Measurements from ENCODE around the gene SMKR1.
A peak's percentile ranks its signal among the peaks of the same experiment; 100 is the strongest.

SMKR1 gene

DNA sequence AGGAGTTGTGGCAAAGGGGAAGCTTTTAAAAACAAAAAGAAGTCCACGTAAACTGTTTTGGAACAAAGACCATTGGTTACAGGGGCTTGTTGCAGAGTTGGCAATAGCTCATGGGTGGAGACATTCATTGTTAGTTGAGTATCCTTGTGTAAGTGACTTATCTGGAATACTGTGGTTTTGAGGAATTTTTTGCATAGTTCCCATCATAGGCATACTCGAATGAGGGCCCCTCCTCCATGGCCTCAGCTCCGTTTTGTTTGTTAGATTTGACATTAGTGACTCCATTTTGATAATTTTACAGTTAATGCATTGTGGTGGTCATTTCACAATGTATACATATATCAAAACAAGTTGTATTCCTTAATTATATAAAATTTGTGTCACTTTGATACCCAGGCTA is 12.8 kb upstream of the SMKR1 start:
- no peak for ATAC-seq (ENCODE audit: insufficient read depth, low read depth)
- H3K36me3 ChIP-seq (ENCODE audit: insufficient read depth, low read length), result no peaks in the 10 kb centered on the region; the same call in 1 of the 2 replicates
- no peak for TF ChIP-seq EZH2 (IDR thresholded peaks at IDR 0.05; ENCODE audit: borderline replicate concordance, low read depth, low read length, severe bottlenecking)
- TF ChIP-seq, protein P1, sequence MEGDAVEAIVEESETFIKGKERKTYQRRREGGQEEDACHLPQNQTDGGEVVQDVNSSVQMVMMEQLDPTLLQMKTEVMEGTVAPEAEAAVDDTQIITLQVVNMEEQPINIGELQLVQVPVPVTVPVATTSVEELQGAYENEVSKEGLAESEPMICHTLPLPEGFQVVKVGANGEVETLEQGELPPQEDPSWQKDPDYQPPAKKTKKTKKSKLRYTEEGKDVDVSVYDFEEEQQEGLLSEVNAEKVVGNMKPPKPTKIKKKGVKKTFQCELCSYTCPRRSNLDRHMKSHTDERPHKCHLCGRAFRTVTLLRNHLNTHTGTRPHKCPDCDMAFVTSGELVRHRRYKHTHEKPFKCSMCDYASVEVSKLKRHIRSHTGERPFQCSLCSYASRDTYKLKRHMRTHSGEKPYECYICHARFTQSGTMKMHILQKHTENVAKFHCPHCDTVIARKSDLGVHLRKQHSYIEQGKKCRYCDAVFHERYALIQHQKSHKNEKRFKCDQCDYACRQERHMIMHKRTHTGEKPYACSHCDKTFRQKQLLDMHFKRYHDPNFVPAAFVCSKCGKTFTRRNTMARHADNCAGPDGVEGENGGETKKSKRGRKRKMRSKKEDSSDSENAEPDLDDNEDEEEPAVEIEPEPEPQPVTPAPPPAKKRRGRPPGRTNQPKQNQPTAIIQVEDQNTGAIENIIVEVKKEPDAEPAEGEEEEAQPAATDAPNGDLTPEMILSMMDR (IDR thresholded peaks at IDR 0.05; ENCODE audit: borderline replicate concordance, extremely low read depth, low read length, poor library complexity, severe bottlenecking), result no peak
- no peaks in the 10 kb centered on the region for H3K4me1 ChIP-seq (ENCODE audit: insufficient read depth, low read length)
- no peaks in the 10 kb centered on the region for H3K79me2 ChIP-seq (ENCODE audit: insufficient read depth, low read length)
- H3K4me2 ChIP-seq (ENCODE audit: insufficient read depth, low read length), result no peak overlapping the region
- no peaks in the 10 kb centered on the region for H3K9me3 ChIP-seq (ENCODE audit: insufficient read depth, low read length, severe bottlenecking)
- H3K27ac ChIP-seq (ENCODE audit: low read length), result no peak overlapping the region
- no peaks in the 10 kb centered on the region for H3K27me3 ChIP-seq (ENCODE audit: insufficient read depth, low read length, poor library complexity)
- H4K20me1 ChIP-seq (ENCODE audit: insufficient read depth, low read length), result no peaks in the 10 kb centered on the region
- no peak for DNase-seq
- H2AFZ ChIP-seq (ENCODE audit: low read depth, low read length), result no peak overlapping the region
- H3K9ac ChIP-seq (ENCODE audit: low read depth, low read length), result no peak overlapping the region
- no peak overlapping the region for H3K4me3 ChIP-seq (ENCODE audit: low read depth in 1 of 2, low read length in 2 of 2)

DNA sequence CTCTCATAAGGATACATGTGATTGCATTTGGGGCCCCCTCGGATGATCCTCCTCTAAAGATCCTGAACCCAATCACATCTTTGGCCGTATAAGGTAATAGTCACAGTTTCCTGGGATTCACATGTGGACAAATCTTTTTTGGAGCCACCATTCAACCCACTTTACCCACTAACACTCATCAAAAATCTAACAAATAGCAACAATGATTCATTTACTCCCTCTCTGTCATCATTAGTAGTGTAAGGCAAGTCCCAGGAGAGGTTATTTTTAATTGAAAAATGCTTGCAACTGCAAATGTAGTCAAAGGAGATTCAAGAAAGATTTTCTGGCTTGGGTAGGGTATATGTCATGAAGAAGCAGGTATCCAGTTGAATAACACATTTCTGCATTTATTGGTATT is 9.9 kb upstream of the SMKR1 start:
- H4K20me1 ChIP-seq (ENCODE audit: insufficient read depth, low read length), result no peaks in the 10 kb centered on the region
- H3K79me2 ChIP-seq (ENCODE audit: insufficient read depth, low read length), result no peaks in the 10 kb centered on the region
- no peaks in the 10 kb centered on the region for H3K36me3 ChIP-seq (ENCODE audit: insufficient read depth, low read length)
- no peaks in the 10 kb centered on the region for H3K4me1 ChIP-seq (ENCODE audit: insufficient read depth, low read length)
- ATAC-seq (ENCODE audit: insufficient read depth, low read depth) (no peak), DNase-seq (no peak)
- H3K27me3 ChIP-seq (ENCODE audit: insufficient read depth, low read length, poor library complexity), result no peaks in the 10 kb centered on the region
- no peak overlapping the region for H3K4me2 ChIP-seq (ENCODE audit: insufficient read depth, low read length)
- no peak overlapping the region for H3K4me3 ChIP-seq (ENCODE audit: low read depth in 1 of 2, low read length in 2 of 2)
- TF ChIP-seq, protein P1 (IDR thresholded peaks at IDR 0.05; ENCODE audit: borderline replicate concordance, extremely low read depth, low read length, poor library complexity, severe bottlenecking), result no peak
- no peak for TF ChIP-seq EZH2 (IDR thresholded peaks at IDR 0.05; ENCODE audit: borderline replicate concordance, low read depth, low read length, severe bottlenecking)
- no peak overlapping the region for H3K27ac ChIP-seq (ENCODE audit: low read length)
- no peaks in the 10 kb centered on the region for H3K9me3 ChIP-seq (ENCODE audit: insufficient read depth, low read length, severe bottlenecking)
- no peak overlapping the region for H2AFZ ChIP-seq (ENCODE audit: low read depth, low read length)
- H3K9ac ChIP-seq (ENCODE audit: low read depth, low read length), result no peak overlapping the region

DNA sequence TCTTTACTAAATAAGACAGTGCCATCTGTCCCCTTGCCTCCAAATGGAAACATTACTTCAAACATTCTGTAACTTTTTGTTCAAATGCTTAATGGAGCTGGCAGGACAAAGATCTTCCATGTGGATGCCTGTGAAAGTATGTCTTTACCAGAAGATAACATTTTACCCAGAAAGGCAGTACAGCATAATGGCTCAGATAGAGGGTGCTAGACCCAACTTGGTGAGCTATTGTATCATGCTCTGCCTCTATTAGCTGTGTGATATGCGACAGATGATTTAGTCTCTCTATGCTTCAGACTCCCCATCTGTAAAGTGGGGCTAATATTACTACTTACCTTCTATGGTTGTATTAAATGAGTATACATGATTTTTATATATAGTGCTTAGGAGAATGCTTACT is 8.8 kb upstream of the SMKR1 start:
- Histone ChIP-seq H2AFZ (ENCODE audit: low read depth, low read length) (no peak overlapping the region), H3K36me3 (ENCODE audit: insufficient read depth, low read length) (no peaks in the 10 kb centered on the region), H4K20me1 (ENCODE audit: insufficient read depth, low read length) (no peaks in the 10 kb centered on the region), H3K79me2 (ENCODE audit: insufficient read depth, low read length) (no peaks in the 10 kb centered on the region), H3K9ac (ENCODE audit: low read depth, low read length) (no peak overlapping the region), H3K4me3 (ENCODE audit: low read depth in 1 of 2, low read length in 2 of 2) (no peak overlapping the region), H3K4me1 (ENCODE audit: insufficient read depth, low read length) (no peaks in the 10 kb centered on the region), H3K4me2 (ENCODE audit: insufficient read depth, low read length) (no peak overlapping the region), H3K27me3 (ENCODE audit: insufficient read depth, low read length, poor library complexity) (no peaks in the 10 kb centered on the region), H3K9me3 (ENCODE audit: insufficient read depth, low read length, severe bottlenecking) (no peaks in the 10 kb centered on the region), H3K27ac (ENCODE audit: low read length) (no peak overlapping the region)
- no peak for DNase-seq
- no peak for ATAC-seq (ENCODE audit: insufficient read depth, low read depth)
- TF ChIP-seq EZH2 (IDR thresholded peaks at IDR 0.05; ENCODE audit: borderline replicate concordance, low read depth, low read length, severe bottlenecking), result no peak
- TF ChIP-seq, protein P1 (IDR thresholded peaks at IDR 0.05; ENCODE audit: borderline replicate concordance, extremely low read depth, low read length, poor library complexity, severe bottlenecking), result peak; percentile 14

DNA sequence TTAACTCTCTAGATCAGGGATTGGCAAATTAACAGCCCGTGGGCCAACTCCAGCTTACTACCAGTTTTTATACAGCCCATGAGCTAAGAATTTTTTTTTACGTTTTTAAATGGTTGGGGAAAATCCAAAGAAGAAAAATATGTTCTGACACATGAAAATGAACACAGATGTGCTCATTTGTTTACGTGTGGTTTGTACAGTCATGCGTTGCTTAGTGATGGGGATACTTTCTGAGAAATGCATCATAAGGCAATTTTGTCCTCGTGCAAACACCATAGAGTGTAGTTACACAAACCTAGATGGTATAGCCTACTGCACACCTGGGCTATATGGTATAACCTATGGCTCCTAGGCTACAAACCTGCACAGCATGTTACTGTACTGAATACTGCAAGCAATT is 8.3 kb upstream of the SMKR1 start:
- no peak overlapping the region for H3K4me3 ChIP-seq (ENCODE audit: low read depth in 1 of 2, low read length in 2 of 2)
- no peaks in the 10 kb centered on the region for H4K20me1 ChIP-seq (ENCODE audit: insufficient read depth, low read length)
- H3K9me3 ChIP-seq (ENCODE audit: insufficient read depth, low read length, severe bottlenecking), result no peaks in the 10 kb centered on the region
- H3K36me3 ChIP-seq (ENCODE audit: insufficient read depth, low read length), result no peaks in the 10 kb centered on the region
- no peak overlapping the region for H3K9ac ChIP-seq (ENCODE audit: low read depth, low read length)
- H3K27me3 ChIP-seq (ENCODE audit: insufficient read depth, low read length, poor library complexity), result no peaks in the 10 kb centered on the region
- no peaks in the 10 kb centered on the region for H3K4me1 ChIP-seq (ENCODE audit: insufficient read depth, low read length)
- TF ChIP-seq EZH2 (IDR thresholded peaks at IDR 0.05; ENCODE audit: borderline replicate concordance, low read depth, low read length, severe bottlenecking), result no peak
- TF ChIP-seq, protein P1 (IDR thresholded peaks at IDR 0.05; ENCODE audit: borderline replicate concordance, extremely low read depth, low read length, poor library complexity, severe bottlenecking), result no peak
- DNase-seq, result no peak
- H3K27ac ChIP-seq (ENCODE audit: low read length), result no peak overlapping the region
- no peak overlapping the region for H3K4me2 ChIP-seq (ENCODE audit: insufficient read depth, low read length)
- H3K79me2 ChIP-seq (ENCODE audit: insufficient read depth, low read length), result no peaks in the 10 kb centered on the region
- no peak overlapping the region for H2AFZ ChIP-seq (ENCODE audit: low read depth, low read length)
- ATAC-seq (ENCODE audit: insufficient read depth, low read depth), result no peak

Measured in DND-41 (cell line).